ENCODE measurements around the gene CD8B. TPM values are rescaled to one million over a fixed set of nuclear protein-coding genes. Genes with fewer than 3 reads are reported as not detected.

CD8B gene
- total and polyA plus RNA-seq, 9 of the 15 experiments (the other 6 are each of a cell fraction or from before 2014, with no cell fraction given), result not detected

DNA sequence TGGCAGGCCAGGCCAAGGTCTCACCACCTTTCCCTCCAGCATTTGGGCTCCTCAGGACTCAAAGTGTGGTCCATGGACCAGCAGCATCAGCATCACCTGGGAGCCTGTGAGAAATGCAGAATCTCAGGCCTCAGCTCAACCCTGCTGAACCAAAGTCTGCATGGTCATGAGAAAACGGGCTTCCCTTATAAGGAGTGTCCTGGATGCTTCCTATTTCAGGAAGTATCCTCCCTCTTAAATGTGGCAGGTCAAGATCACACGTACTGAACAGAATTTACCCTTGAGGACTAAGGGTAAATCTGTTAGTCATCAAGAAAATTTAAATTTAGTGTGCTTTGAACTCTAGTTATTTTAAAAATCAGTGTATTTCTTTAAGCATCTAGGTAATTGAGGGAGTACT, 82.7 kb downstream of the CD8B start:
- peak; percentile 28; the same call in 1 of the 3 replicates for ATAC-seq
- Histone ChIP-seq H3K36me3 (ENCODE audit: control insufficient read depth, insufficient read depth, low read length) (peaks cover 15% of the 10 kb centered on the region; the same call in 2 of the 3 replicates), H3K79me2 (ENCODE audit: control insufficient read depth, insufficient read depth, low read length) (no peaks in the 10 kb centered on the region), H3K9me1 (ENCODE audit: control insufficient read depth, insufficient read depth, low read length) (no peaks in the 10 kb centered on the region), H3K4me1 (replicated peaks in 1 of 2; ENCODE audit: control insufficient read depth in 2 of 2, insufficient read depth in 2 of 2, low read length in 2 of 2) (no peaks in the 10 kb centered on the region; a peak in 1 of 5 replicates), H3K9me3 (replicated peaks; ENCODE audit: control insufficient read depth, insufficient read depth, low read depth, low read length) (no peaks in the 10 kb centered on the region), H2AFZ (ENCODE audit: low read depth, low read length) (no peak overlapping the region), H3K27me3 (ENCODE audit: control insufficient read depth in 2 of 2, insufficient read depth in 2 of 2, low read length in 2 of 2) (peaks cover 0 to 9% of the 10 kb centered on the region in 2 experiments; a peak in 3 of 5 replicates), H3K27ac (ENCODE audit: extremely low read depth, low read depth, low read length) (no peak overlapping the region), H3K4me3 (no peak overlapping the region), H4K20me1 (replicated peaks; ENCODE audit: control insufficient read depth, insufficient read depth, low read length) (no peaks in the 10 kb centered on the region), H3K4me2 (ENCODE audit: insufficient read depth, low read length) (no peak overlapping the region), H3K9ac (ENCODE audit: insufficient read depth in 1 of 2, low read depth in 2 of 2, low read length in 2 of 2) (no peak overlapping the region)
- DNase-seq (ENCODE audit: extremely low read depth in 1 of 4, low spot score in 3 of 4), result no peak
- ChIA-PET POLR2A (interaction anchor here (1.0 kb wide), 1 partner anchor 383 kb away, joined by 3 read pairs; no protein-coding TSS in a partner anchor), CTCF (ENCODE audit: low intra/inter-chr PET ratio) (no interaction called here)
- no TSS peak for BruUV-seq (replicated peaks)
- in situ Hi-C loops (cut with MboI), result no loop called here
- TF ChIP-seq KDM5B (IDR thresholded peaks at IDR 0.05; ENCODE audit: insufficient replicate concordance, low read depth, low read length) (no peak), RBM22 (IDR thresholded peaks at IDR 0.05; ENCODE audit: low read depth, low read length, poor library complexity, severe bottlenecking) (no peak), ZNF584 (CRISPR knock-in tag; IDR thresholded peaks at IDR 0.05; ENCODE audit: low read depth) (no peak), SRF (CRISPR knock-in tag; IDR thresholded peaks at IDR 0.05) (peak in 1 of 2 experiments; percentile 91; a peak in 2 of 4 replicates), KAT8 (IDR thresholded peaks at IDR 0.05; ENCODE audit: low read depth) (no peak), CSDE1 (IDR thresholded peaks at IDR 0.05) (no peak)
- TF ChIP-seq, protein P1, sequence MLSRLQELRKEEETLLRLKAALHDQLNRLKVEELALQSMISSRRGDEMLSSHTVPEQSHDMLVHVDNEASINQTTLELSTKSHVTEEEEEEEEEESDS (CRISPR knock-in tag; IDR thresholded peaks at IDR 0.05), result no peak
- WGBS (ENCODE audit: insufficient coverage, low coverage, missing lambda C conversion rate), result 3% methylated on average over 2 of the region's 2 CpGs
- FAIRE-seq, result no peak
- intact Hi-C loops (cut with micrococcal nuclease), result no loop called here

Data from K562 (cell line).